Measurements from ENCODE around the gene HIVEP3.

GRCh38 chr1:41822866-41823265 lies 95.9 kb downstream of the HIVEP3 start:
- TF ChIP-seq CTCF (IDR thresholded peaks at IDR 0.05) (no peak), POLR2A (IDR thresholded peaks at IDR 0.05) (no peak)
